ENCODE measurements around the gene NCBP2L. TPM values are rescaled to one million over a fixed set of nuclear protein-coding genes. Genes with fewer than 3 reads are reported as not detected.
"Not testable (repeated sequence)": the region's sequence is repeated elsewhere in the genome, so short reads cannot be mapped to it uniquely, and the experiment has no call there.

Gene NCBP2L
- total and polyA plus RNA-seq, 12 donors: 0.26 to 3.5 (median 1.2) TPM

DNA sequence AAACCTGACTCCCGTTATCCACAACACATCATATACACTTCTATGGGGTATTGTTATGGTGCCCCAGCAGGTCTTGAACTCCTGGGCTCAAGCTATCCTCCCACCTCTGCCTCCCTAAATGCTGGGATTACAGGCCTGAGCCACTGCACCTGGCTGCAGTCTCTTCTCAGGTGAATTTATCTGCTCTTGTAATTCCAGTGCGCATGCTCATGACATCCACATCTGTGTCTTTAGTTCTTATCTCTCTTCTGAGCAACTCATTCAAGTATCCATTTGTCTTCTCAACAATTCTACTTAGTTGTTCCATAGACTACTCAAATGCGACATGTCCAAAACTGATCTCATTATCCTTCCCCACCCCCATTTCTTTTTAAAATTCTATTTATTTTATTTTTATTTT lies 27.6 kb downstream of the NCBP2L start:
- WGBS, 4 donors: 80 to 94% (median 91%) methylated on average over 3 of the region's 3 CpGs
- no peak overlapping the region for H3K4me3 ChIP-seq
- no peaks in the 10 kb centered on the region for H3K36me3 ChIP-seq (replicated peaks in 1 of 2)
- no peaks in the 10 kb centered on the region for H3K4me1 ChIP-seq (replicated peaks in 1 of 2)
- no peak for DNase-seq
- H3K27ac ChIP-seq: no peak overlapping the region
- no peaks in the 10 kb centered on the region for H3K9me3 ChIP-seq (replicated peaks in 1 of 3)
- peaks cover 15% of the 10 kb centered on the region for H3K27me3 ChIP-seq
- intact Hi-C loops (cut with DNase I): no loop called here
- no peak for TF ChIP-seq CTCF (IDR thresholded peaks at IDR 0.05)
- no peak for TF ChIP-seq POLR2A (IDR thresholded peaks at IDR 0.05)

- intact Hi-C loops (cut with DNase I); H3K4me3 ChIP-seq; H3K9me3 ChIP-seq (replicated peaks in 1 of 3); H3K36me3 ChIP-seq (replicated peaks in 1 of 2); H3K27ac ChIP-seq; DNase-seq; H3K27me3 ChIP-seq; H3K4me1 ChIP-seq (replicated peaks in 1 of 2): not testable (repeated sequence)
- 77 to 91% (median 85%) methylated on average over 10 of the region's 10 CpGs for WGBS, 4 donors
Measured at GRCh38 chrX:107810053-107810452, 32.5 kb downstream of the NCBP2L start.

DNA sequence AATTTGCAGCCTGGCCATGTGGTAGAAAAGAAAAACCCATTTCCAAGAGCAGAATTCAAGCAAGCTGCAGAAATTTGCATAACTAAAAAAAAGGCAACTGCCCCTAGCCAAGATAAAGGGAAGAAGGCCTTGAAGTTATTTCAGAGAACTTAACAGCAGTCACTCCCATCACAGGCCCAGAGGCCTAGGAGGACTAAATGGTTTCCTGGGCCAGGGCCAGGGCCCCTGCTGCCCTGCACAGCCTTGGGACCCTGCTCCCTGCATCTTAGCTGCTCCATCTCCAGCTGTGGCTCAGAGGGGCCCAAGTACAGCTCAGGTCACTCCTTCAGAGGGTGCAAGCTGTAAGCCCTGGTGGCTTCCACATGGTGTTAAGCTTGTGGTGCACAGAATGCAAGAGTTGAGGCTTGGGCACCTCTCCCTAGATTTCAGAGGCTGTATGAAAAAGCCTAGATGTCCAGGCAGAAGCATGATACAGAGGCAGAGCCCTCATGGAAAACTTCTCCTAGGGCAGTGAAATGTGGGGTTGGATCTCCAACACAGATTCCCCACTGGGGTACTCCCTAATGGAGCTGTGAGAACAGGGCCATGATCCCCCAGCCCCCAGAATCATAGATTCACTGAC lies 41.5 kb downstream of the NCBP2L start:
- no peak for DNase-seq
- no peak overlapping the region for H3K27ac ChIP-seq
- no peaks in the 10 kb centered on the region for H3K4me1 ChIP-seq (replicated peaks in 1 of 2)
- intact Hi-C loops (cut with DNase I): no loop called here
- H3K27me3 ChIP-seq: no peaks in the 10 kb centered on the region
- no peak for TF ChIP-seq CTCF (IDR thresholded peaks at IDR 0.05)
- no peaks in the 10 kb centered on the region for H3K36me3 ChIP-seq (replicated peaks in 1 of 2)
- H3K4me3 ChIP-seq: no peak overlapping the region
- peaks cover 0 to 9% (median 0%) of the 10 kb centered on the region in 3 donors for H3K9me3 ChIP-seq (replicated peaks in 1 of 3)

DNA sequence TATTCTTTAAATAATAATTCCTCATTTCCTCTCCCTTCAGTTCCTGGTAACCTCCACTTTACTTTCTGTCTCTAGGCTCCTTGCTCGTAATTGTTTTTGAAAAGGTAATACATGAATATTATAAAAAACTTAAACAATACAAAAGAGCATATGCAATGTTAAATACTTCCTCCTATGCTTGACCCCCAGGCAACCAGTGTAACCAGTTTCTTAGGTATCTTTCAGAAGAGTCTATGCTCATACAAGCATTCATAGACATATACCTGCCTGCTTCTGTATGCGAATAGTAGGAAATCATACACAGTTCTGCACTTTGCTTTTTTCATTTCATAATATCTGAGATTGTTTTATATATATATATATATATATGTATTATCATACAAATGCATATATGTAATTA lies 45.5 kb downstream of the NCBP2L start:
- TF ChIP-seq CTCF (IDR thresholded peaks at IDR 0.05) (no peak), POLR2A (IDR thresholded peaks at IDR 0.05) (no peak)
- DNase-seq: no peak
- H3K27me3 ChIP-seq: no peaks in the 10 kb centered on the region
- no peaks in the 10 kb centered on the region for H3K36me3 ChIP-seq (replicated peaks in 1 of 2)
- peaks cover 0 to 9% (median 0%) of the 10 kb centered on the region in 3 donors for H3K9me3 ChIP-seq (replicated peaks in 1 of 3)
- H3K4me3 ChIP-seq: no peak overlapping the region
- 79 to 93% (median 84%) methylated on average over 2 of the region's 2 CpGs for WGBS, 4 donors
- no peak overlapping the region for H3K27ac ChIP-seq
- intact Hi-C loops (cut with DNase I): no loop called here
- H3K4me1 ChIP-seq (replicated peaks in 1 of 2): no peaks in the 10 kb centered on the region

DNA sequence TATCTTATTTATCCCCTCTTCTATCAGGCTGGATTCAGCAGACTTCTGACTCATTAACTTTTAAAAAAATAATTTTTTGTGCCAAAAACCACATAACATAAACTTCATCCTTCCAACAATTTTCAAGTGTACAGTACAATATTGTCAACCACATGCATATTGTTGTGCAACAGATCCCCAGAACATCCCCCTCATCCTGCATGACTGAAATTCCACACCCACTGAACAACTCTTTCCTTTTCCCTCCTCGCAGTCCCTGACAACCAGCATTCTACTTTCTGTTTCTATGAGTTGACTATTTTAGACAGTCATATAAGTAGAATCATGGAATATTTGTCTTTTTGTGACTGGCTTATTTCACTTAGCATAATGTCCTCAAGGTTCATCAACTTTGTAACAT lies 45.9 kb downstream of the NCBP2L start:
- no peaks in the 10 kb centered on the region for H3K27me3 ChIP-seq
- intact Hi-C loops (cut with DNase I): no loop called here
- no peak for TF ChIP-seq POLR2A (IDR thresholded peaks at IDR 0.05)
- TF ChIP-seq CTCF (IDR thresholded peaks at IDR 0.05): no peak
- H3K4me1 ChIP-seq (replicated peaks in 1 of 2): no peaks in the 10 kb centered on the region
- peaks cover 0 to 9% (median 0%) of the 10 kb centered on the region in 3 donors for H3K9me3 ChIP-seq (replicated peaks in 1 of 3)
- DNase-seq: no peak
- no peak overlapping the region for H3K4me3 ChIP-seq
- H3K36me3 ChIP-seq (replicated peaks in 1 of 2): no peaks in the 10 kb centered on the region
- WGBS, 4 donors: 34 to 50% (median 43%) methylated on average over 1 of the region's 1 CpG
- H3K27ac ChIP-seq: no peak overlapping the region

Data from adrenal gland (tissue), 12 donors.